H9 (cell line): ENCODE measurements around the gene SGTB. TPM values are rescaled to one million over a fixed set of nuclear protein-coding genes. Genes with fewer than 3 reads are reported as not detected.

Experiments
- DNase-seq: peaks from one replicate; pipeline ENCODE4 v3.0.0-alpha.2; 2017
- H2AFZ ChIP-seq: one replicate; pipeline ENCODE4 v1.6.1; 2013; ENCODE audit warnings: mild to moderate bottlenecking, low read length, control low read depth, moderate library complexity
- H2AK5ac ChIP-seq: 2 replicates; pipeline ENCODE4 v1.6.1; 2013; ENCODE audit warnings: low read length, control low read depth, mixed read lengths; ENCODE audit not compliant: insufficient read length
- H2BK120ac ChIP-seq: one replicate; pipeline ENCODE4 v1.6.1; 2013; ENCODE audit warnings: low read depth, mild to moderate bottlenecking, low read length, control low read depth, inconsistent platforms; ENCODE audit not compliant: poor library complexity, severe bottlenecking
- H2BK12ac ChIP-seq: 2 replicates; pipeline ENCODE4 v1.6.1; 2013; ENCODE audit warnings: low read length, control low read depth, mixed read lengths, low read depth; ENCODE audit not compliant: insufficient read length
- H2BK15ac ChIP-seq: 2 replicates; pipeline ENCODE4 v1.6.1; 2013; ENCODE audit warnings: low read depth, low read length, control low read depth
- H2BK20ac ChIP-seq: one replicate; pipeline ENCODE4 v1.6.1; 2013; ENCODE audit warnings: low read depth, mild to moderate bottlenecking, low read length, control low read depth, inconsistent platforms; ENCODE audit not compliant: poor library complexity, severe bottlenecking
- H2BK5ac ChIP-seq: 2 replicates; pipeline ENCODE4 v1.6.1; 2013; ENCODE audit warnings: low read length, control low read depth, mixed read lengths; ENCODE audit not compliant: insufficient read length
- H3K14ac ChIP-seq: 2 replicates; pipeline ENCODE4 v1.6.1; 2013; ENCODE audit warnings: low read length, control low read depth; ENCODE audit not compliant: insufficient read depth
- H3K18ac ChIP-seq: 2 replicates; pipeline ENCODE4 v1.6.1; 2013; ENCODE audit warnings: low read depth, mild to moderate bottlenecking, mixed read lengths, low read length, control low read depth; ENCODE audit not compliant: insufficient read length
- H3K23ac ChIP-seq: 2 replicates; pipeline ENCODE4 v1.6.1; 2013; ENCODE audit warnings: low read length, control low read depth, mixed read lengths, low read depth; ENCODE audit not compliant: insufficient read length
- H3K23me2 ChIP-seq: 2 replicates; pipeline ENCODE4 v1.6.1; 2013; ENCODE audit warnings: low read depth, mild to moderate bottlenecking, mixed read lengths, low read length, control low read depth; ENCODE audit not compliant: insufficient read length, poor library complexity, severe bottlenecking
- H3K27ac ChIP-seq: 2 replicates; pipeline ENCODE4 v1.5.1; 2013; ENCODE audit warnings: low read length, control low read depth, mixed read lengths, low read depth; ENCODE audit not compliant: insufficient read length
- H3K27me3 ChIP-seq: 2 replicates; pipeline ENCODE4 v1.6.1; 2013; ENCODE audit warnings: low read length, control low read depth, inconsistent platforms; ENCODE audit not compliant: insufficient read depth
- H3K4ac ChIP-seq: 2 replicates; pipeline ENCODE4 v1.6.1; 2013; ENCODE audit warnings: low read depth, mild to moderate bottlenecking, control low read depth, inconsistent platforms, low read length, moderate library complexity
- H3K4me1 ChIP-seq: 2 replicates; pipeline ENCODE4 v1.6.1; 2013; ENCODE audit warnings: low read length, control low read depth, inconsistent platforms; ENCODE audit not compliant: insufficient read depth
- H3K4me2 ChIP-seq: 2 replicates; pipeline ENCODE4 v1.6.1; 2013; ENCODE audit warnings: low read length, control low read depth, mixed read lengths; ENCODE audit not compliant: insufficient read length, insufficient read depth
- H3K56ac ChIP-seq: 2 replicates; pipeline ENCODE4 v1.6.1; 2013; ENCODE audit warnings: low read depth, mild to moderate bottlenecking, mixed read lengths, low read length, control low read depth; ENCODE audit not compliant: insufficient read length
- H3K79me1 ChIP-seq: 2 replicates; pipeline ENCODE4 v1.6.1; 2013; ENCODE audit warnings: low read depth, mild to moderate bottlenecking, moderate library complexity, low read length, control low read depth, inconsistent platforms; ENCODE audit not compliant: insufficient read depth, poor library complexity, severe bottlenecking
- H3K79me2 ChIP-seq: 2 replicates; pipeline ENCODE4 v1.6.1; 2013; ENCODE audit warnings: low read length, control low read depth, inconsistent platforms; ENCODE audit not compliant: insufficient read depth
- H3K9ac ChIP-seq: 2 replicates; pipeline ENCODE4 v1.6.1; 2013; ENCODE audit warnings: low read length, control low read depth, mixed read lengths; ENCODE audit not compliant: insufficient read length; ENCODE audit errors: extremely low read depth
- H3K9me3 ChIP-seq: one replicate; pipeline ENCODE4 v1.6.1; 2013; ENCODE audit warnings: low read depth, low read length, inconsistent platforms; ENCODE audit not compliant: control insufficient read depth
- H3T11ph ChIP-seq: one replicate; pipeline ENCODE4 v1.6.1; 2013; ENCODE audit warnings: mild to moderate bottlenecking, low read length, control low read depth, inconsistent platforms
- H4K20me1 ChIP-seq: one replicate; pipeline ENCODE4 v1.6.1; 2013; ENCODE audit not compliant: control insufficient read depth, insufficient read length, insufficient read depth
- H4K5ac ChIP-seq: 2 replicates; pipeline ENCODE4 v1.6.1; 2013; ENCODE audit warnings: low read depth, mild to moderate bottlenecking, mixed read lengths, low read length, control low read depth; ENCODE audit not compliant: insufficient read length
- H4K8ac ChIP-seq: replicated peaks from 2 replicates; pipeline ENCODE4 v1.6.1; 2013; ENCODE audit warnings: low read length, control low read depth, mixed read lengths, low read depth; ENCODE audit not compliant: insufficient read length
- H4K91ac ChIP-seq: 2 replicates; pipeline ENCODE4 v1.6.1; 2013; ENCODE audit warnings: low read depth, mild to moderate bottlenecking, moderate library complexity, mixed read lengths, low read length, control low read depth; ENCODE audit not compliant: insufficient read length
- H3K27ac Mint-ChIP-seq, 3 experiments: 2 replicates in 2 of 3; 3 replicates in 1 of 3; pipeline ENCODE4 v1.8.0; 2020 to 2021; ENCODE audit warnings: mixed read lengths in 3 of 3, mild to moderate bottlenecking in 1 of 3, moderate library complexity in 1 of 3
- H3K27me3 Mint-ChIP-seq: 2 replicates; pipeline ENCODE4 v1.8.0; 2021; ENCODE audit warnings: low read depth, mild to moderate bottlenecking, moderate library complexity, mixed read lengths
- H3K36me3 Mint-ChIP-seq, 3 experiments: 2 replicates in 2 of 3; 3 replicates in 1 of 3; pipeline ENCODE4 v1.8.0; 2020 to 2021; ENCODE audit warnings: low read depth in 3 of 3, mixed read lengths in 3 of 3; ENCODE audit not compliant: insufficient read depth in 1 of 3
- H3K4me1 Mint-ChIP-seq, 2 experiments: 2 replicates each; pipeline ENCODE4 v1.8.0; 2020; ENCODE audit warnings: mixed read lengths in 2 of 2
- H3K4me3 Mint-ChIP-seq, 2 experiments: 2 replicates in 1 of 2; 3 replicates in 1 of 2; pipeline ENCODE4 v1.8.0; 2020 to 2021; ENCODE audit warnings: mild to moderate bottlenecking in 2 of 2, mixed read lengths in 2 of 2, moderate library complexity in 1 of 2
- H3K9me3 Mint-ChIP-seq, 2 experiments: 2 replicates in 1 of 2; 3 replicates in 1 of 2; pipeline ENCODE4 v1.8.0; 2020; ENCODE audit warnings: mild to moderate bottlenecking in 2 of 2, mixed read lengths in 2 of 2, moderate library complexity in 1 of 2
- CTCF ChIP-seq: fragments of 200-600 bp; sonication (generic); conservative IDR thresholded peaks from 3 replicates; pipeline ENCODE4 v1.8.0; 2021; ENCODE audit warnings: antibody characterized with exemption, mild to moderate bottlenecking
- WGBS: extraction: QIAGEN DNeasy Blood & Tissue Kit; methylation state at CpG from one replicate; pipeline ENCODE4 v1.1.7; 2013; ENCODE audit warnings: missing lambda C conversion rate, low lambda C conversion rate, mixed read lengths; ENCODE audit not compliant: insufficient read length; ENCODE audit errors: extremely low coverage; 5-methylcytosine and 5-hydroxymethylcytosine counted together
- total RNA-seq: library from RNA; stranded (reverse); gene quantifications from 2 replicates; pipeline ENCODE4 v1.2.1, GENCODE V29; 2021

The SGTB gene
- total RNA-seq, 1 experiment from 2014 or later = 18.7 TPM

- H3K79me2 ChIP-seq = peaks cover 25% of the 10 kb centered on the region; the same call in 1 of the 2 replicates
These were observed 880 bp upstream of the SGTB start for GRCh38 chr5:65722575-65723403.

More at GRCh38 chr5:65722575-65723403, 880 bp upstream of the SGTB start:
- H3K56ac ChIP-seq = peak overlapping the region; percentile 14
- H2BK120ac ChIP-seq = no peak overlapping the region
- no peak for TF ChIP-seq CTCF
- no peak overlapping the region for H2BK5ac ChIP-seq
- no peak overlapping the region for H3K23ac ChIP-seq
- no peaks in the 10 kb centered on the region for H3K27me3 ChIP-seq
- no peak overlapping the region for H2AFZ ChIP-seq
- H4K8ac ChIP-seq = no peak overlapping the region
- no peaks in the 10 kb centered on the region for H3K9me3 ChIP-seq
- no peaks in the 10 kb centered on the region for H3K4me1 ChIP-seq
- H4K20me1 ChIP-seq = no peaks in the 10 kb centered on the region
- H3K4me2 ChIP-seq = peak overlapping the region; percentile 46
- H2BK15ac ChIP-seq = no peak overlapping the region
- peak overlapping the region; percentile 95 for H3K14ac ChIP-seq
- H2BK20ac ChIP-seq = no peak overlapping the region
- H3K27ac Mint-ChIP-seq = peak overlapping the region; percentile 97 to 99 (median 99)
- H3K9ac ChIP-seq = peak overlapping the region; percentile 93
- H3K27me3 Mint-ChIP-seq = no peaks in the 10 kb centered on the region
- no peak overlapping the region for H2AK5ac ChIP-seq
- no peak overlapping the region for H2BK12ac ChIP-seq
- H4K5ac ChIP-seq = peak overlapping the region; percentile 7
- peaks cover 2% of the 10 kb centered on the region for H3K23me2 ChIP-seq
- H3K36me3 Mint-ChIP-seq = peaks cover 6 to 19% (median 12%) of the 10 kb centered on the region in 3 experiments; a peak in 6 of 7 replicates
- H3K9me3 Mint-ChIP-seq = no peaks in the 10 kb centered on the region; a peak in 1 of 5 replicates
- peak overlapping the region; percentile 57 for H3K27ac ChIP-seq
- peak; percentile 55 for DNase-seq
- peak overlapping the region; percentile 31; the same call in 1 of the 2 replicates for H3K4ac ChIP-seq
- H3K4me3 Mint-ChIP-seq = peak overlapping the region; percentile 86 to 99
- H3K4me1 Mint-ChIP-seq = peaks cover 17 to 27% of the 10 kb centered on the region in 2 experiments
- peak overlapping the region; percentile 69 for H3T11ph ChIP-seq
- no peak overlapping the region for H4K91ac ChIP-seq
- WGBS = no CpG with 5 or more reads among the region's 28 CpGs
- H3K79me1 ChIP-seq = peaks cover 2% of the 10 kb centered on the region
- peak overlapping the region; percentile 88 for H3K18ac ChIP-seq
